GM19238 (cell line): ENCODE data around the gene POLH.

ENCODE experiments used
- DNase-seq: peaks from one replicate; pipeline ENCODE4 v3.0.0; 2011; ENCODE audit warnings: low spot score; ENCODE audit not compliant: insufficient read length

POLH gene

GRCh38 chr6:43604174-43604573, 28.2 kb downstream of the POLH start:
- no peak for DNase-seq

- DNase-seq = no peak
Measured at GRCh38 chr6:43606019-43606418, 30.0 kb downstream of the POLH start.

GRCh38 chr6:43608310-43608763, 32.4 kb downstream of the POLH start:
- peak; percentile 24 for DNase-seq

GRCh38 chr6:43608807-43609206, 32.8 kb downstream of the POLH start:
- no peak for DNase-seq

- DNase-seq = no peak
Measured at GRCh38 chr6:43609402-43609801, 33.4 kb downstream of the POLH start.

GRCh38 chr6:43610431-43610830, 34.4 kb downstream of the POLH start:
- DNase-seq = no peak

- no peak for DNase-seq
Measured at GRCh38 chr6:43613721-43614395, 37.9 kb downstream of the POLH start.

- no peak for DNase-seq
Measured at GRCh38 chr6:43614396-43614730, 38.4 kb downstream of the POLH start.

- DNase-seq = no peak
Measured at GRCh38 chr6:43616725-43617472, 40.9 kb downstream of the POLH start.

- DNase-seq = no peak
Measured at GRCh38 chr6:43621078-43621835, 45.3 kb downstream of the POLH start.

- no peak for DNase-seq
Measured at GRCh38 chr6:43621836-43622180, 45.8 kb downstream of the POLH start.

GRCh38 chr6:43622541-43622940, 46.6 kb downstream of the POLH start:
- no peak for DNase-seq

GRCh38 chr6:43623880-43624785, 48.1 kb downstream of the POLH start:
- no peak for DNase-seq

- DNase-seq = no peak
Measured at GRCh38 chr6:43624786-43625288, 48.9 kb downstream of the POLH start.

GRCh38 chr6:43625393-43625992, 49.5 kb downstream of the POLH start:
- DNase-seq = no peak

- no peak for DNase-seq
Measured at GRCh38 chr6:43627008-43627825, 51.2 kb downstream of the POLH start.

GRCh38 chr6:43628393-43629103, 52.6 kb downstream of the POLH start:
- DNase-seq = peak; percentile 64

- DNase-seq = peak; percentile 89
Measured at GRCh38 chr6:43629104-43629504, 53.1 kb downstream of the POLH start, which contains the start of gene GTPBP2. TSS of gene GTPBP2 (minus strand) at chr6:43629264. CDS start at chr6:43629162, 102 bp downstream.
